ENCODE results near the gene IPPK. TPM values are rescaled to one million over a fixed set of nuclear protein-coding genes. Genes with fewer than 3 reads are reported as not detected.

IPPK gene
- total RNA-seq, 2 experiments from 2014 or later, result 11.4 to 11.5 TPM

- Mint-ChIP-seq H3K36me3 (ENCODE audit: low read depth) (no peaks in the 10 kb centered on the region), H3K4me1 (no peaks in the 10 kb centered on the region), H3K27ac (no peak overlapping the region), H3K4me3 (no peak overlapping the region), H3K9me3 (no peaks in the 10 kb centered on the region), H3K27me3 (peaks cover 3% of the 10 kb centered on the region)
- no peak for DNase-seq
- ChIA-PET POLR2A (no interaction called here), CTCF (no interaction called here)
Measured at GRCh38 chr9:92564982-92565381, 104.9 kb downstream of the IPPK start.

- H3K4me3 Mint-ChIP-seq, result no peak overlapping the region
- CTCF ChIA-PET, result no interaction called here
- H3K27ac Mint-ChIP-seq, result no peak overlapping the region
- POLR2A ChIA-PET, result no interaction called here
- no peaks in the 10 kb centered on the region for H3K4me1 Mint-ChIP-seq
- peaks cover 2% of the 10 kb centered on the region for H3K27me3 Mint-ChIP-seq
- no peaks in the 10 kb centered on the region for H3K36me3 Mint-ChIP-seq (ENCODE audit: low read depth)
- DNase-seq, result no peak
- no peaks in the 10 kb centered on the region for H3K9me3 Mint-ChIP-seq
Measured at GRCh38 chr9:92564504-92564903, 105.4 kb downstream of the IPPK start.

Other genes starting within 250 kb of the IPPK start
- gene OMD, start 245.7 kb downstream of the IPPK start, total RNA-seq, result not detected
- not detected for gene ASPN, start 187.6 kb downstream of the IPPK start, total RNA-seq
- gene ECM2, start 134.1 kb downstream of the IPPK start, total RNA-seq, result not detected
- gene BICD2, start 94.7 kb upstream of the IPPK start, total RNA-seq, result 10 to 100 TPM; 27.0 to 28.2 TPM
- gene ZNF484, start 207.9 kb upstream of the IPPK start, total RNA-seq, result 10 to 100 TPM; 12.7 to 13.2 TPM